ENCODE data around the gene KIAA0319L.

KIAA0319L gene

DNA sequence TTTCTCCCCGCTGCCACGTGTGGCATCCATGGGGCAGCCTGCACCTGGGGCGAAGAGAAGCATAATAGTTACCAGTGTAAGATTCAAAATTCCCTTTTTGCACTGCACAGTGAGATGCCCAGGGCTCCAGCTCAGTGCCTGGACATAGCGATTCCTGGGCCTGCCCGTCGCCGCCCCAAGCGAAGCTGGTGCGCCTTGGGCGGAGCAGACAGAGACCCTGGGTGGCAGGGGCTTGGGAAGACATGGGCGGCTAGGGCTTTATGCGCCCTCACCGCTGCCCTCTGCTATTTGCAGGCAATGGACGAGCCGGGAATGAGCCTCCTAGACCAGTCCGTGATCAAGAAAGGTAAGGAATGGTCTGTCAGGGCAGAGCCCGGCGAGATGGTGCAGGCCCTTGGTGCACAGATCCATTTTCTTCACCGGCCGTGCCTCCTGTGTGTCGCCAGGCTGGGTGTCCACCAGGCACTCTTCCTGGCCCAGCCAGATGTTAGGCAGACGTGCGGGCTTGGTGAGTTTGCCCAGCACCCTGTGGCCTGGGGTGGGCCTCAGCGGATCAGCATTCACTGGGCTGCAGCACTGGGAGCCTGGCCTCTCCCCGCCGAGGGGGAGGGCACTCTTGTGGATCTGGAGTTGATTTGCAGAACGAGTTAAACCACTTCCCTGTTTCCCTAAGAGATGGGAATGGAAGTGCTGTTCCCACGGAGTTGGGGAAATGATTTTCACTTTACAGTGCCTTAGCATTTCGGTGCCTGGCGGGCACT lies 17.6 kb upstream of the KIAA0319L start:
- no peak for DNase-seq (ENCODE audit: low read depth)
- H3K4me3 ChIP-seq (ENCODE audit: low read depth, low read length), result no peak overlapping the region
- in situ Hi-C loops (cut with HindIII; ENCODE audit: low sequenced_read_pairs), result no loop called here
- TF ChIP-seq, protein P1, sequence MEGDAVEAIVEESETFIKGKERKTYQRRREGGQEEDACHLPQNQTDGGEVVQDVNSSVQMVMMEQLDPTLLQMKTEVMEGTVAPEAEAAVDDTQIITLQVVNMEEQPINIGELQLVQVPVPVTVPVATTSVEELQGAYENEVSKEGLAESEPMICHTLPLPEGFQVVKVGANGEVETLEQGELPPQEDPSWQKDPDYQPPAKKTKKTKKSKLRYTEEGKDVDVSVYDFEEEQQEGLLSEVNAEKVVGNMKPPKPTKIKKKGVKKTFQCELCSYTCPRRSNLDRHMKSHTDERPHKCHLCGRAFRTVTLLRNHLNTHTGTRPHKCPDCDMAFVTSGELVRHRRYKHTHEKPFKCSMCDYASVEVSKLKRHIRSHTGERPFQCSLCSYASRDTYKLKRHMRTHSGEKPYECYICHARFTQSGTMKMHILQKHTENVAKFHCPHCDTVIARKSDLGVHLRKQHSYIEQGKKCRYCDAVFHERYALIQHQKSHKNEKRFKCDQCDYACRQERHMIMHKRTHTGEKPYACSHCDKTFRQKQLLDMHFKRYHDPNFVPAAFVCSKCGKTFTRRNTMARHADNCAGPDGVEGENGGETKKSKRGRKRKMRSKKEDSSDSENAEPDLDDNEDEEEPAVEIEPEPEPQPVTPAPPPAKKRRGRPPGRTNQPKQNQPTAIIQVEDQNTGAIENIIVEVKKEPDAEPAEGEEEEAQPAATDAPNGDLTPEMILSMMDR (IDR thresholded peaks at IDR 0.05; ENCODE audit: low read depth, low read length, missing control alignments), result no peak

DNA sequence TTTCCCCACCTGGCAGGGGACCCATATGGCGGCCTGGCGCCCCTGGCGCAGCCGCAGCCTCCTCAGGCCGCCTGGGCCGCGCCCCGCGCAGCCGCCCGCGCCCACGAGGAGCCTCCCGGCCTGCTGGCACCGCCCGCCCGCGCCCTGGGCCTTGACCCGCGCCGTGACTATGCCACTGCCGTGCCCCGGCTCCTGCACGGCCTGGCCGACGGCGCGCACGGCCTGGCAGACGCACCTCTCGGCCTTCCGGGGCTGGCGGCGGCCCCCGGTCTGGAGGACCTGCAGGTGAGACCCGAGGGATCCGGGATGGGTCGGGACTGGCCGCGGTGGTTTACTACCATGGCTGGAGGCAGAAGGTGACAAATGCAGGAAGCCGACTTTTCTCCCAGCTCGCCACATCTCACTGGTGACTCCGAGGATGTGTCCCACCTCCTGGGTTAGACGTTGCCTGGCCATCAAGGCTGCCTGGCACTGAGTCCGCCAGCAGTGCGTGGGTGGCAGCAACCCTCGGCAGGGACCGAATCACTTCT lies 17.0 kb upstream of the KIAA0319L start:
- in situ Hi-C loops (cut with HindIII; ENCODE audit: low sequenced_read_pairs), result no loop called here
- DNase-seq (ENCODE audit: low read depth), result no peak
- H3K4me3 ChIP-seq (ENCODE audit: low read depth, low read length), result no peak overlapping the region
- TF ChIP-seq, protein P1 (IDR thresholded peaks at IDR 0.05; ENCODE audit: low read depth, low read length, missing control alignments), result no peak

DNA sequence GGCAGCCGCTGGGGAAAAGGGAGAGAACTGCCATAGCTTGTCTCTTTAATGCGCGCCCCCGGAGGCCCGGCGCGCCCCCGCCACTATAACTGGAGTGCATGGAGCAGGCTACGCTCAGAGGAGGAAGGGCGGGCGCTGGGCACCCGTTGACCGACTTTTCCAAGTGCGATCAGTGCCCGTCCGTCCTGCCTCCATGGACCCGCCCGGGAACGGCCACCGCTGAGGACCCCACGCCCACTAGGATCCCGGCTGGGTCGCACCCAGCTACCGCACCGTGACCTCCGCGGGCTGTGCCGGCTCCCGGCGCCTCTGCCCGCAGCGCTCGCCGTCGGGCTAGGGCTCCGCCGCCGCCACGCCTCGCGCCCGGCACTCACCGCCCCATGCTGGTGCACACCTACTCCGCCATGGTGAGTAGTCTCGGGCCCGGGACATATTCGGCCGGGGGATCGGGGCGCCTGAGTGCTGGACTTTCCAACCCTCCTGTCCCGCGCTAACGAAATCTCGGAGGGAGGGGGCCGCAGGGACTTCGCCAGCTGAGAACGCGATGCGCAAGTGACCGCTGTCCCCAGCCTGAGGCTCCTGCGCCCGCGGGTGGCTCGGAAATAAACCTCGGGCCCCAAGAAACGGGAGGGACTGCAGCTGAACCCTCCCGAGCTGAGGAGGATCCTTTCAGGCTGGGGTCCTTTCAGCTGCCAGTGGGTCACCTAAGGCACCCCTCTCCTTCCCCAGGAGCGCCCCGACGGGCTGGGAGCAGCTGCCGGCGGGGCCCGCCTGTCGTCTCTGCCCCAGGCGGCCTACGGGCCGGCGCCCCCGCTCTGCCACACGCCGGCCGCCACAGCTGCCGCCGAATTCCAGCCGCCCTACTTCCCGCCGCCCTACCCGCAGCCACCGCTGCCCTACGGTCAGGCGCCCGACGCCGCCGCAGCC lies 16.3 kb upstream of the KIAA0319L start, which contains the start of gene TFAP2E:
Gene TFAP2E (plus strand): TSS at position 117 of the 927 bp plus-strand sequence. CDS start 264 bp downstream, at position 381.
- DNase-seq (ENCODE audit: low read depth), result no peak
- TF ChIP-seq, protein P1 (IDR thresholded peaks at IDR 0.05; ENCODE audit: low read depth, low read length, missing control alignments), result no peak
- peak within 1 kb of the TSS; percentile 45 for H3K4me3 ChIP-seq (ENCODE audit: low read depth, low read length)
- in situ Hi-C loops (cut with HindIII; ENCODE audit: low sequenced_read_pairs), result no loop called here

DNA sequence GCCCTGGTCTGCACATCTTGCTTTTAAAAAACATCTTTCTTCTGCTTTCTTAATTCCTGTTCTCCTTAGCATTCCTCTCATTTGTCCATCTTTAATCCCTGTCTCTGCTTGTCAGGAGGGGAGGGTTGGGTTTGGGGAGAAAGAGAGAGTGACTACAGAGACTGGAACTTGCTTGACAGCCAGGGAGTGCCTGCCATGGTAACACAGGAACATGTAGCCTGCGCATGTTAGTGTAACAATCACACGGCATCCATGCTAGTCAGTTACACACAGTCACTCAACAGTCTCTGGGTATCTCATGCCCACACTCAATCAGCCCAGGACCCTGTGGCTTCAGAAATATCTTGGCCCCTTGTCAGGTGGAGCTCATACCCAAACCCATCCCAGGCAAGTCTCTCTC lies 15.1 kb upstream of the KIAA0319L start:
- in situ Hi-C loops (cut with HindIII; ENCODE audit: low sequenced_read_pairs), result no loop called here
- TF ChIP-seq, protein P1 (IDR thresholded peaks at IDR 0.05; ENCODE audit: low read depth, low read length, missing control alignments), result no peak
- no peak for DNase-seq (ENCODE audit: low read depth)
- H3K4me3 ChIP-seq (ENCODE audit: low read depth, low read length), result no peak overlapping the region

DNA sequence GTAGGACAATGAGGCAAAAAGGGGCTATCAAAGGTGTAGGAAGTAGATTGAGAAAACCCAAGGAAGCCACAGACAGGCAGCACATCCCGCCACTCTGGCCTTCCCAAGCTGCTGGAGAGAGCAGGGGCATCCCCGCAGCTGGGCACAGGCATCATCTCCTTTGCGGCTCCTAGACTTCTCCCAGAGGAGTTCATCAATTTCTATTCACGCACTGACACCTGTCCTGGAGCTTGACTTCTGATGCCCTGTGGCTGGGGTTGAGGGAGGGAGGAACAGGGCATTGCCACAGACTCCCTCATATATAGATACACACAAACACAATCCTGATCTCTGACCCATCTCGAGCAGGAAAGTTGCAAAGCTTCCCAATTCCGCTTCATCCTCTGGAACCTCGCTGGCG lies 14.1 kb upstream of the KIAA0319L start:
- no peak overlapping the region for H3K4me3 ChIP-seq (ENCODE audit: low read depth, low read length)
- in situ Hi-C loops (cut with HindIII; ENCODE audit: low sequenced_read_pairs), result no loop called here
- DNase-seq (ENCODE audit: low read depth), result no peak
- TF ChIP-seq, protein P1 (IDR thresholded peaks at IDR 0.05; ENCODE audit: low read depth, low read length, missing control alignments), result no peak

DNA sequence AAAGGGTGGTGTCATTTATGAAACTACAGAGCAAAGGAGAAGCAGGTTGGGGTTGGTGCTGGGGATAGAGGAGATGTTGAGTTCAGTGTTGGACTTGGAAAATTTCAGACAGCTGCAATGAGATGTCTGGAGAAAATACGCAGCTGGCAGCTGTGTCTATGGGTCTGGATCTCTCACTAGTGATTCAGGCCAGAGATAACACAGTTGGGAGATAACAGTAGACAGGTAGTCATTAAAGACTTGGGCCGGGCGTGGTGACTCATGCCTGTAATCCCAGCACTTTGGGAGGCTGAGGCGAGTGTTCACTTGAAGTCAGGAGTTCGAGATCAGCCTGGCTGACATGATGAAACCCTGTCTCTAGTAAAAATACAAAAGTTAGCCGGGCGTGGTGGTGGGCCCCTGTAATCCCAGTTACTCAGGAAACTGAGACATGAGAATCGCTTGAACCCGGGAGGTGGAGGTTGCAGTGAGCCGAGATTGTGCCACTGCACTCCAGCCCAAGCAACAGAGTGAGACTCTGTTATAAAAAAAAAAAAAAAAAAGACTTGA lies 13.5 kb upstream of the KIAA0319L start:
- no peak for DNase-seq (ENCODE audit: low read depth)
- TF ChIP-seq, protein P1 (IDR thresholded peaks at IDR 0.05; ENCODE audit: low read depth, low read length, missing control alignments), result no peak
- in situ Hi-C loops (cut with HindIII; ENCODE audit: low sequenced_read_pairs), result no loop called here
- no peak overlapping the region for H3K4me3 ChIP-seq (ENCODE audit: low read depth, low read length)
